A549 (cell line): ENCODE results near the gene PKD1. TPM values are rescaled to one million over a fixed set of nuclear protein-coding genes. Genes with fewer than 3 reads are reported as not detected.

Experiments
- ATAC-seq, 2 experiments: fragments of 200-7000 bp in 1 of 2; fragments of >200 bp in 1 of 2; cut with Nextera tagmentation in 1 of 2; cut with Tn5 transposase in 1 of 2; 3 replicates each; pipeline versions ENCODE4 v1.8.0 to v1.9.1; 2018 to 2020; ENCODE audit warnings: mild to moderate bottlenecking in 1 of 2, moderate library complexity in 1 of 2
- CTCF ChIA-PET: fragments of 300-600 bp; sonication (Branson Sonifier 250); formaldehyde crosslinking; extraction: SDS; loops from one replicate; lab custom pipeline; 2021; ENCODE audit warnings: antibody characterized with exemption, inconsistent platforms; lab: Yijun Ruan, JAX
- POLR2A ChIA-PET: fragments of 350-600 bp; formaldehyde crosslinking; extraction: SDS; loops from one replicate; lab custom pipeline; 2021; ENCODE audit warnings: antibody characterized with exemption, inconsistent platforms; lab: Yijun Ruan, JAX
- DNase-seq, 2 experiments: peaks; one replicate each; pipeline versions ENCODE4 v3.0.0 to v3.0.0-alpha.2; 2011 to 2016; ENCODE audit warnings: low read depth in 1 of 2, low spot score in 1 of 2
- FAIRE-seq: peaks from 2 replicates; lab custom pipeline; 2011; peaks lifted over from hg19 to GRCh38; lab: Jason Lieb, UNC
- H3K27ac ChIP-seq, 2 experiments: fragments of >200 bp; sonication (Bioruptor Twin); formaldehyde crosslinking; 3 replicates each; pipeline ENCODE4 v1.5.1; 2016 to 2017
- H3K4me1 ChIP-seq: fragments of >200 bp; sonication (Bioruptor Twin); formaldehyde crosslinking; 3 replicates; pipeline ENCODE4 v1.6.1; 2016
- H3K4me2 ChIP-seq: fragments of >200 bp; sonication (Bioruptor Twin); formaldehyde crosslinking; 3 replicates; pipeline ENCODE4 v1.6.1; 2016
- H3K4me3 ChIP-seq: fragments of >200 bp; sonication (Bioruptor Twin); formaldehyde crosslinking; 3 replicates; pipeline ENCODE4 v1.5.1; 2016
- H3K9me3 ChIP-seq: fragments of >200 bp; sonication (Bioruptor Twin); formaldehyde crosslinking; 3 replicates; pipeline ENCODE4 v1.6.1; 2016
- CBX2 ChIP-seq: fragments of 200-600 bp; sonication (generic); IDR thresholded peaks from 2 replicates; pipeline ENCODE4 v1.6.1; 2016; ENCODE audit warnings: low read depth, mild to moderate bottlenecking, borderline replicate concordance
- CEBPB ChIP-seq, 2 experiments: fragments of >200 bp in 1 of 2; sonication (Bioruptor Twin) in 1 of 2; formaldehyde crosslinking in 1 of 2; IDR thresholded peaks; 2 replicates each; pipeline ENCODE4 v1.6.1; 2012 to 2016
- ESRRA ChIP-seq: fragments of 150-350 bp; IDR thresholded peaks from 2 replicates; pipeline ENCODE4 v1.6.1; 2014; ENCODE audit warnings: mild to moderate bottlenecking, low read length, borderline replicate concordance
- FOXS1 ChIP-seq: fragments of 250-450 bp; sonication (Bioruptor Pico); IDR thresholded peaks from 2 replicates; pipeline ENCODE4 v1.5.0; 2020; ENCODE audit warnings: mild to moderate bottlenecking, moderate library complexity
- HDAC2 ChIP-seq: fragments of 200-600 bp; sonication (generic); IDR thresholded peaks from 2 replicates; pipeline ENCODE4 v1.6.1; 2016
- HEYL ChIP-seq: fragments of 250-450 bp; sonication (Bioruptor Pico); IDR thresholded peaks from 2 replicates; pipeline ENCODE4 v1.8.0; 2021; ENCODE audit warnings: mild to moderate bottlenecking, moderate library complexity
- HOXB13 ChIP-seq: fragments of 250-450 bp; sonication (Bioruptor Pico); IDR thresholded peaks from 2 replicates; pipeline ENCODE4 v1.5.0; 2020; ENCODE audit warnings: low read depth, mild to moderate bottlenecking, moderate library complexity
- HOXB5 ChIP-seq: fragments of 250-450 bp; sonication (Bioruptor Pico); IDR thresholded peaks from 2 replicates; pipeline ENCODE4 v1.5.0; 2020; ENCODE audit warnings: mild to moderate bottlenecking, moderate library complexity
- JUN ChIP-seq, 2 experiments: fragments of >200 bp; sonication (Bioruptor Twin); formaldehyde crosslinking; IDR thresholded peaks; 2 replicates in 1 of 2; 3 replicates in 1 of 2; pipeline ENCODE4 v1.6.1; 2016 to 2017
- KDM1A ChIP-seq: fragments of 200-600 bp; sonication (generic); IDR thresholded peaks from 2 replicates; pipeline ENCODE4 v1.6.1; 2016; ENCODE audit warnings: low read depth, mild to moderate bottlenecking
- MYC ChIP-seq: IDR thresholded peaks from 2 replicates; pipeline ENCODE4 v1.6.1; 2012; ENCODE audit warnings: mild to moderate bottlenecking, inconsistent platforms, low read length, improper control_type of control experiment, borderline replicate concordance
- NPAS2 ChIP-seq: fragments of 250-450 bp; sonication (Bioruptor Pico); IDR thresholded peaks from 2 replicates; pipeline ENCODE4 v1.8.0; 2022; ENCODE audit warnings: mild to moderate bottlenecking, moderate library complexity, borderline replicate concordance
- NR3C1 ChIP-seq: fragments of >200 bp; sonication (Bioruptor Twin); formaldehyde crosslinking; IDR thresholded peaks from 3 replicates; pipeline ENCODE4 v1.6.1; 2017
- PBX3 ChIP-seq: IDR thresholded peaks from 2 replicates; pipeline ENCODE4 v1.6.1; 2012
- PHF8 ChIP-seq: fragments of 200-600 bp; sonication (generic); IDR thresholded peaks from 2 replicates; pipeline ENCODE4 v1.6.1; 2016; ENCODE audit warnings: low read depth, mild to moderate bottlenecking, antibody characterized with exemption, moderate library complexity, borderline replicate concordance
- RARB ChIP-seq: fragments of 250-450 bp; sonication (Bioruptor Pico); IDR thresholded peaks from 2 replicates; pipeline ENCODE4 v1.8.0; 2021; ENCODE audit warnings: mild to moderate bottlenecking, moderate library complexity
- SMC3 ChIP-seq: fragments of >200 bp; sonication (Bioruptor Twin); formaldehyde crosslinking; IDR thresholded peaks from 3 replicates; pipeline ENCODE4 v1.6.1; 2018; ENCODE audit warnings: inconsistent platforms
- SREBF2 ChIP-seq: fragments of 450-650 bp; IDR thresholded peaks from 2 replicates; pipeline ENCODE4 v1.6.1; 2014; ENCODE audit warnings: mild to moderate bottlenecking, moderate library complexity
- TFCP2L1 ChIP-seq: fragments of 250-450 bp; sonication (Bioruptor Pico); IDR thresholded peaks from 2 replicates; pipeline ENCODE4 v1.5.0; 2021; ENCODE audit warnings: mild to moderate bottlenecking
- USF2 ChIP-seq: fragments of 450-650 bp; IDR thresholded peaks from 2 replicates; pipeline ENCODE4 v1.6.1; 2014; ENCODE audit warnings: antibody characterized with exemption
- ZNF302 ChIP-seq: fragments of 250-450 bp; sonication (Bioruptor Pico); IDR thresholded peaks from 2 replicates; pipeline ENCODE4 v1.9.0; 2021; ENCODE audit warnings: inconsistent platforms, mild to moderate bottlenecking, moderate library complexity
- ZSCAN20 ChIP-seq: fragments of 250-450 bp; sonication (Bioruptor Pico); IDR thresholded peaks from 2 replicates; pipeline ENCODE4 v1.8.0; 2022; ENCODE audit warnings: mild to moderate bottlenecking, moderate library complexity
- WGBS: methylation state at CpG from one replicate; pipeline ENCODE4 v1.1.6; 2017; ENCODE audit errors: missing lambda C conversion rate; 5-methylcytosine and 5-hydroxymethylcytosine counted together
- polyA plus RNA-seq, 4 experiments: library from polyadenylated mRNA; depleted of rRNA in 3 of 4; stranded (reverse); fragments of >200 nt; fragmentation: RNase III in 1 of 4; extraction: RNeasy Plus Mini Kit Qiagen cat#74134 plus additional on column Dnase treatment in 1 of 4; gene quantifications; 2 replicates in 3 of 4; 3 replicates in 1 of 4; pipeline ENCODE4 v1.2.3, GENCODE V29; 2011 to 2017
- TF ChIP-seq, protein P1 (sequence below): fragments of >200 bp; sonication (Bioruptor Twin); formaldehyde crosslinking; IDR thresholded peaks from 2 replicates; pipeline ENCODE4 v1.6.1; 2016

The PKD1 gene
- polyA plus RNA-seq, 2 of the 4 experiments (the other 2 are of a cell fraction), result 11.5 to 39.2 TPM

DNA sequence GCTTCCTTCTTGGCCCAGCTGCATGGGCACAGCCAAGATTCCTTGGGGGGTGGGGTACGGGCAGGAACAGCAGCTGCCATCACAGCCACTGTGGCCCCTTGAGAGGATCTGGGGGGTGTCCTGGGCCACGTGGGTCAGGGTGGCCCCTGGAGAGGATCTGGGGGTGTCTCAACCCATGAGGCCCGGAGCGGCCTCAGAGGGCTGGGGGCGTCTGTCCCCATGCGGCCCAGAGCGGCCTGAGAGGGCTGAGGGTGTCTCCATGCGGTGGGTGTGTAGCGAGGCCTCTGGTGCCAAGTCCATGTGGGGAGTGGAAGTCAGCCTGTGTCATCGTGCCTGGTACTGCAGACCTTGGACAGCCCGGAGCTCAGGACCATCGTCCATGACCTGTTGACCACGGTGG is 74.2 kb downstream of the PKD1 start:
- FAIRE-seq (no peak), ATAC-seq (no peak), DNase-seq (no peak)
- Histone ChIP-seq H3K27ac (no peak overlapping the region), H3K9me3 (no peaks in the 10 kb centered on the region), H3K4me3 (no peak overlapping the region), H3K4me1 (no peaks in the 10 kb centered on the region)
- WGBS, result 98% methylated on average over 11 of the region's 13 CpGs
- POLR2A ChIA-PET, result no interaction called here
- TF ChIP-seq HDAC2 (no peak), NR3C1 (no peak), SREBF2 (no peak)
- TF ChIP-seq, all 56 proteins: peak for 0
- CTCF ChIA-PET, result interaction anchor here (0.8 to 3.7 kb wide), 10 partner anchors 10 to 79 kb away, joined by 3 to 14 read pairs (median 5); partner anchors contain the start of gene NHERF2
- no peak overlapping the region for H3K4me2 ChIP-seq

DNA sequence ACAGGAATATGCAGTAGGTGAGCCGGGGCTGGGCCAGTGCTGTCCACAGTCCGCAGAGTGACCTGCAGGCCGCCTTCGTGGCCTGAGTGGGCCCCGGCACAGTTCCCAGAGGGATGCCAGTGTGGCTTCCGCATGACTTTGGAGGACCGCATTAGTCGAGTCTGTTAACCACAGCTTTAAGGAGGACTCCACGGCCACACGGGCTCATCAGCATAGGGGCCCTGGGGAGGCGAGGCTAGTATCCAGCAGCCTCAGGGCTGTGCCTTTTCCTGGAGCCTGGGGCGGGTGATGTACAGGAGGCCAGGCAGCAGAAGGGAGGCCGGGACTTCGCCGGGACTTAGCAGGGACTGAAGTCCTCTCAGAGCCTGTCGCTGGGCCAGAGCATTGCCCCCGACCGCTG is 74.7 kb downstream of the PKD1 start:
- ATAC-seq, result no peak
- H3K4me3 ChIP-seq, result no peak overlapping the region
- 98% methylated on average over 18 of the region's 18 CpGs for whole genome bisulfite sequencing
- no peaks in the 10 kb centered on the region for H3K9me3 ChIP-seq
- CTCF ChIA-PET, result interaction anchor here (0.8 to 3.7 kb wide), 7 partner anchors 12 to 79 kb away, joined by 3 to 14 read pairs (median 6); no protein-coding TSS in a partner anchor
- TF ChIP-seq CEBPB (IDR thresholded peaks at IDR 0.05) (no peak), HOXB13 (no peak), KDM1A (no peak)
- TF ChIP-seq, protein P1, sequence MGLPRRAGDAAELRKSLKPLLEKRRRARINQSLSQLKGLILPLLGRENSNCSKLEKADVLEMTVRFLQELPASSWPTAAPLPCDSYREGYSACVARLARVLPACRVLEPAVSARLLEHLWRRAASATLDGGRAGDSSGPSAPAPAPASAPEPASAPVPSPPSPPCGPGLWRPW, result no peak
- no peak for DNase-seq
- H3K4me1 ChIP-seq, result no peaks in the 10 kb centered on the region
- H3K27ac ChIP-seq, result no peak overlapping the region
- POLR2A ChIA-PET, result no interaction called here
- no peak overlapping the region for H3K4me2 ChIP-seq
- no peak for FAIRE-seq

DNA sequence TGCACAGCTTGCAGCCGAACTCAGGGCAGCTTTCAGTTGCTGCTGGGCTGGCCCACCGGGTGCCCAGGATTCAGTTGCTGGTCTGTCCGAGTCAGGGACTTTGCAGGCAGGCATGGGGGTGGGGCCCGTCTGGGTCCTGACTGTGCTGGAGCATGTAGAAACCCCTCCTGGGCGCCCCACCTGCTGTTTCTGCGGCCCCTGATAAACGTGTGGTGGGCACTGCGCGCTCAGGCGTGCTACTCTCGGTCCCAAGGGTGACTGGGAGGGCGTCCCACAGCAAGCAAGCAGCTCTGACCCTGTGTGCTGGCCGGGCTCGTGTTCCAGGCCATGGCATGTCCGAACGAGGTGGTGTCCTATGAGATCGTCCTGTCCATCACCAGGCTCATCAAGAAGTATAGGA is 75.4 kb downstream of the PKD1 start:
- CTCF ChIA-PET, result interaction anchor here (1.7 to 3.7 kb wide), 4 partner anchors 13 to 80 kb away, joined by 5 to 14 read pairs (median 6); no protein-coding TSS in a partner anchor
- ATAC-seq (no peak), DNase-seq (no peak), FAIRE-seq (no peak)
- Histone ChIP-seq H3K4me2 (no peak overlapping the region), H3K9me3 (no peaks in the 10 kb centered on the region), H3K27ac (no peak overlapping the region), H3K4me3 (no peak overlapping the region), H3K4me1 (no peaks in the 10 kb centered on the region)
- POLR2A ChIA-PET, result no interaction called here
- WGBS, result 82% methylated on average over 17 of the region's 17 CpGs
- TF ChIP-seq PHF8 (no peak), SMC3 (no peak), HOXB5 (CRISPR knock-in tag) (no peak), USF2 (no peak), PBX3 (no peak), RARB (no peak)

GRCh38 chr16:2058872-2059271 is 76.8 kb downstream of the PKD1 start:
- no peaks in the 10 kb centered on the region for H3K9me3 ChIP-seq
- H3K4me1 ChIP-seq, result no peaks in the 10 kb centered on the region
- H3K4me2 ChIP-seq, result no peak overlapping the region
- DNase-seq (no peak), ATAC-seq (no peak)
- H3K4me3 ChIP-seq, result no peak overlapping the region
- TF ChIP-seq MYC (no peak), PBX3 (no peak), ZNF302 (no peak), PHF8 (no peak), HOXB13 (no peak), CBX2 (no peak), NPAS2 (CRISPR knock-in tag) (no peak), FOXS1 (CRISPR knock-in tag) (no peak), ZSCAN20 (no peak), KDM1A (no peak), JUN (IDR thresholded peaks at IDR 0.05) (no peak), TFCP2L1 (no peak), HEYL (CRISPR knock-in tag) (no peak), ESRRA (no peak)
- TF ChIP-seq, all 56 proteins: peak for 0
- no peak overlapping the region for H3K27ac ChIP-seq
- CTCF ChIA-PET, result interaction anchor here (1.1 to 3.7 kb wide), 4 partner anchors 12 to 82 kb away, joined by 3 to 14 read pairs (median 6); no protein-coding TSS in a partner anchor
- FAIRE-seq, result no peak
- POLR2A ChIA-PET, result interaction anchor here (0.7 kb wide), 1 partner anchor 13 kb away, joined by 6 read pairs; no protein-coding TSS in a partner anchor
- whole genome bisulfite sequencing, result 97% methylated on average over 10 of the region's 10 CpGs
